ENCODE data around the gene IDH3G. TPM values are rescaled to one million over a fixed set of nuclear protein-coding genes. Genes with fewer than 3 reads are reported as not detected.

IDH3G gene
- total RNA-seq, 2 donors from 2014 or later = 116 to 135 TPM

- no peak for TF ChIP-seq CTCF (IDR thresholded peaks at IDR 0.05)
- Histone ChIP-seq H3K27me3 (no peaks in the 10 kb centered on the region), H3K27ac (no peak overlapping the region), H3K4me3 (no peak overlapping the region), H3K36me3 (no peaks in the 10 kb centered on the region), H3K4me1 (no peaks in the 10 kb centered on the region), H3K9me3 (peaks cover 0 to 10% of the 10 kb centered on the region in 2 donors)
- DNase-seq (ENCODE audit: low spot score) = no peak
Observed at GRCh38 chrX:153736071-153736820, 57.9 kb downstream of the IDH3G start.

Other genes starting within 250 kb of the IDH3G start
- gene CCNQ, start 195.2 kb downstream of the IDH3G start, total RNA-seq = 10 to 100 TPM; 48.0 to 65.0 TPM
- gene DUSP9, start 147.2 kb downstream of the IDH3G start, total RNA-seq = not detected
- gene PNCK, start 120.6 kb downstream of the IDH3G start, total RNA-seq = 10 to 100 TPM in 1 of 2 donors, 1 to 10 TPM in 1; 4.0 to 42.4 TPM
- gene SLC6A8, start 106.4 kb downstream of the IDH3G start, total RNA-seq = 10 to 100 TPM; 71.3 to 76.6 TPM
- 100 to 1,000 TPM in 1 of 2 donors, 10 to 100 TPM in 1; 86.3 to 109 TPM for gene BCAP31, start 70.0 kb downstream of the IDH3G start, total RNA-seq
- 10 to 100 TPM; 15.2 to 18.0 TPM for gene ABCD1, start 69.5 kb downstream of the IDH3G start, total RNA-seq
- 1 to 10 TPM; 5.6 to 8.2 TPM for gene PLXNB3, start 30.1 kb downstream of the IDH3G start, total RNA-seq
- gene SRPK3, start 13.3 kb downstream of the IDH3G start, total RNA-seq = 10 to 100 TPM; 19.4 to 24.6 TPM
- gene SSR4, start 293 bp upstream of the IDH3G start, total RNA-seq = 100 to 1,000 TPM; 219 to 238 TPM
- gene PDZD4, start 36.2 kb upstream of the IDH3G start, total RNA-seq = 1 to 10 TPM; 2.1 to 7.1 TPM
- gene L1CAM, start 91.8 kb upstream of the IDH3G start, total RNA-seq = 1 to 10 TPM; 6.3 to 7.0 TPM
- 1 to 10 TPM; 2.3 to 4.7 TPM for gene AVPR2, start 110.3 kb upstream of the IDH3G start, total RNA-seq
- 1 to 10 TPM; 7.6 to 8.9 TPM for gene ARHGAP4, start 131.9 kb upstream of the IDH3G start, total RNA-seq
- 10 to 100 TPM; 66.5 to 70.2 TPM for gene NAA10, start 140.7 kb upstream of the IDH3G start, total RNA-seq
- gene RENBP, start 150.3 kb upstream of the IDH3G start, total RNA-seq = 10 to 100 TPM in 1 of 2 donors, 1 to 10 TPM in 1; 6.2 to 10.6 TPM
- gene HCFC1, start 177.4 kb upstream of the IDH3G start, total RNA-seq = 10 to 100 TPM; 40.8 to 54.7 TPM
- 1 to 10 TPM; 4.7 to 6.4 TPM for gene TMEM187, start 178.4 kb upstream of the IDH3G start, total RNA-seq
- gene IRAK1, start 225.5 kb upstream of the IDH3G start, total RNA-seq = 10 to 100 TPM; 27.5 to 37.1 TPM